Astrocyte (in vitro differentiated cells and primary cell): ENCODE measurements around the gene LDLRAD4. TPM values are rescaled to one million over a fixed set of nuclear protein-coding genes. Genes with fewer than 3 reads are reported as not detected.

Source experiments
- DNase-seq: peaks from one replicate; pipeline ENCODE4 v3.0.0-alpha.2; 2010; ENCODE audit warnings: low read depth
- FAIRE-seq: peaks from 2 replicates; lab custom pipeline; 2011; peaks lifted over from hg19 to GRCh38; lab: Jason Lieb, UNC
- H2AFZ ChIP-seq: 2 replicates; pipeline ENCODE4 v1.6.0; 2012; ENCODE audit warnings: low read depth, low read length, inconsistent platforms
- H3K27ac ChIP-seq: 2 replicates; pipeline ENCODE4 v1.5.1; 2011; ENCODE audit warnings: low read depth, low read length, inconsistent platforms
- H3K27me3 ChIP-seq: 2 replicates; pipeline ENCODE4 v1.6.0; 2011; ENCODE audit warnings: low read length, inconsistent platforms; ENCODE audit not compliant: insufficient read depth
- H3K36me3 ChIP-seq: 2 replicates; pipeline ENCODE4 v1.5.1; 2011; ENCODE audit warnings: low read length, inconsistent platforms; ENCODE audit not compliant: insufficient read depth
- H3K4me1 ChIP-seq: 2 replicates; pipeline ENCODE4 v1.5.1; 2011; ENCODE audit warnings: low read length, inconsistent platforms; ENCODE audit not compliant: insufficient read depth
- H3K4me2 ChIP-seq: 2 replicates; pipeline ENCODE4 v1.6.0; 2012; ENCODE audit warnings: low read length, inconsistent platforms
- H3K4me3 ChIP-seq: 2 replicates; pipeline ENCODE4 v1.5.1; 2011; ENCODE audit warnings: low read depth, mild to moderate bottlenecking, low read length, inconsistent platforms; ENCODE audit not compliant: insufficient read depth
- H3K79me2 ChIP-seq: 2 replicates; pipeline ENCODE4 v1.6.0; 2012; ENCODE audit warnings: mild to moderate bottlenecking, low read length, inconsistent platforms; ENCODE audit not compliant: insufficient read depth
- H3K9ac ChIP-seq: 2 replicates; pipeline ENCODE4 v1.6.0; 2012; ENCODE audit warnings: mild to moderate bottlenecking, low read length, inconsistent platforms
- H3K9me3 ChIP-seq: 2 replicates; pipeline ENCODE4 v1.5.1; 2012; ENCODE audit warnings: low read depth, mild to moderate bottlenecking, low read length, inconsistent platforms; ENCODE audit not compliant: insufficient read depth
- H4K20me1 ChIP-seq: 2 replicates; pipeline ENCODE4 v1.6.0; 2012; ENCODE audit warnings: low read length, inconsistent platforms; ENCODE audit not compliant: insufficient read depth
- H3K27ac Mint-ChIP-seq: one replicate; pipeline ENCODE4 v1.8.0; 2021; ENCODE audit warnings: mild to moderate bottlenecking, mixed read lengths; ENCODE audit not compliant: unreplicated experiment
- H3K27me3 Mint-ChIP-seq: one replicate; pipeline ENCODE4 v1.8.0; 2021; ENCODE audit warnings: low read depth, mixed read lengths; ENCODE audit not compliant: unreplicated experiment
- H3K36me3 Mint-ChIP-seq: one replicate; pipeline ENCODE4 v1.8.0; 2021; ENCODE audit warnings: low read depth, mixed read lengths; ENCODE audit not compliant: unreplicated experiment
- H3K4me1 Mint-ChIP-seq: one replicate; pipeline ENCODE4 v1.8.0; 2021; ENCODE audit warnings: low read depth, mixed read lengths; ENCODE audit not compliant: unreplicated experiment
- H3K4me3 Mint-ChIP-seq: one replicate; pipeline ENCODE4 v1.8.0; 2021; ENCODE audit warnings: mild to moderate bottlenecking, moderate library complexity, mixed read lengths; ENCODE audit not compliant: unreplicated experiment
- H3K9me3 Mint-ChIP-seq: one replicate; pipeline ENCODE4 v1.8.0; 2021; ENCODE audit warnings: mild to moderate bottlenecking, mixed read lengths; ENCODE audit not compliant: unreplicated experiment
- CTCF ChIP-seq: IDR thresholded peaks from 2 replicates; pipeline ENCODE4 v1.5.1; 2011; ENCODE audit warnings: low read depth, mild to moderate bottlenecking, inconsistent platforms, low read length, moderate library complexity; ENCODE audit not compliant: insufficient read depth
- EZH2 ChIP-seq: IDR thresholded peaks from 2 replicates; pipeline ENCODE4 v1.6.1; 2012; ENCODE audit warnings: mild to moderate bottlenecking, low read length, inconsistent platforms; ENCODE audit not compliant: insufficient read depth
- total RNA-seq: library from RNA; stranded (reverse); gene quantifications from 2 replicates; pipeline ENCODE4 v1.2.1, GENCODE V29; 2021

LDLRAD4 gene
- total RNA-seq, 1 donor from 2014 or later: 26.0 TPM

GRCh38 chr18:13308369-13308768 lies 89.8 kb downstream of the LDLRAD4 start:
- Histone ChIP-seq H3K79me2 (no peaks in the 10 kb centered on the region), H3K27me3 (no peaks in the 10 kb centered on the region), H4K20me1 (no peaks in the 10 kb centered on the region), H3K9ac (no peak overlapping the region), H2AFZ (no peak overlapping the region), H3K4me3 (no peak overlapping the region), H3K36me3 (no peaks in the 10 kb centered on the region), H3K4me2 (no peak overlapping the region), H3K4me1 (no peaks in the 10 kb centered on the region), H3K27ac (no peak overlapping the region), H3K9me3 (no peaks in the 10 kb centered on the region)
- TF ChIP-seq CTCF: no peak
- TF ChIP-seq EZH2: no peak
- FAIRE-seq: no peak
- no peak for DNase-seq
- no peak overlapping the region for H3K4me3 Mint-ChIP-seq
- peaks cover 12% of the 10 kb centered on the region for H3K4me1 Mint-ChIP-seq
- no peaks in the 10 kb centered on the region for H3K27me3 Mint-ChIP-seq
- peaks cover 16% of the 10 kb centered on the region for H3K36me3 Mint-ChIP-seq
- peaks cover 3% of the 10 kb centered on the region for H3K9me3 Mint-ChIP-seq
- H3K27ac Mint-ChIP-seq: no peak overlapping the region

- no peak overlapping the region for H3K27ac Mint-ChIP-seq
- H3K4me1 ChIP-seq: no peaks in the 10 kb centered on the region
- H3K4me3 Mint-ChIP-seq: no peak overlapping the region
- no peak overlapping the region for H3K27ac ChIP-seq
- no peaks in the 10 kb centered on the region for H3K27me3 ChIP-seq
- no peaks in the 10 kb centered on the region for H3K36me3 ChIP-seq
- H3K9ac ChIP-seq: no peak overlapping the region
- H3K4me2 ChIP-seq: no peak overlapping the region
- no peak overlapping the region for H3K4me3 ChIP-seq
- H3K79me2 ChIP-seq: no peaks in the 10 kb centered on the region
- H2AFZ ChIP-seq: no peak overlapping the region
- FAIRE-seq: no peak
- peaks cover 3% of the 10 kb centered on the region for H3K9me3 Mint-ChIP-seq
- no peaks in the 10 kb centered on the region for H3K27me3 Mint-ChIP-seq
- TF ChIP-seq CTCF: no peak
- TF ChIP-seq EZH2: no peak
- H3K9me3 ChIP-seq: no peaks in the 10 kb centered on the region
- H4K20me1 ChIP-seq: no peaks in the 10 kb centered on the region
- no peak for DNase-seq
- peaks cover 6% of the 10 kb centered on the region for H3K4me1 Mint-ChIP-seq
- H3K36me3 Mint-ChIP-seq: peaks cover 18% of the 10 kb centered on the region
Observed at GRCh38 chr18:13309031-13309747, 90.6 kb downstream of the LDLRAD4 start.
